K562 (cell line): ENCODE data around the gene KCNH2. TPM values are rescaled to one million over a fixed set of nuclear protein-coding genes. Genes with fewer than 3 reads are reported as not detected.

Experiments
- CTCF ChIP-seq, 3 experiments: IDR thresholded peaks in 2 of 3; conservative IDR thresholded peaks in 1 of 3; 2 replicates each; pipeline ENCODE4 v1.5.1; 2011 to 2012; ENCODE audit warnings: low read length in 3 of 3, mild to moderate bottlenecking in 3 of 3, control low read depth in 2 of 3, improper control_type of control experiment in 1 of 3, inconsistent platforms in 1 of 3, low read depth in 1 of 3, mixed read lengths in 1 of 3, moderate library complexity in 1 of 3; ENCODE audit not compliant: insufficient read depth in 2 of 3
- RAD21 ChIP-seq, 2 experiments: fragments of 250-450 bp in 1 of 2; fragments of 450-650 bp in 1 of 2; sonication (Bioruptor Pico) in 1 of 2; formaldehyde crosslinking in 1 of 2; IDR thresholded peaks in 1 of 2; conservative IDR thresholded peaks in 1 of 2; 2 replicates each; pipeline versions ENCODE4 v1.4.0 to v1.8.0; 2020 to 2022; ENCODE audit warnings: mild to moderate bottlenecking in 2 of 2, moderate library complexity in 1 of 2
- polyA plus RNA-seq, 8 experiments: library from polyadenylated mRNA; depleted of rRNA in 4 of 8; stranded (reverse) in 5 of 8; unstranded in 3 of 8; fragments of >200 nt; fragmentation: Nextera tagmentation in 2 of 8; fragmentation: Illumina TruSeq in 1 of 8; extraction: Ambion mirVana in 2 of 8; extraction: Trizol in 1 of 8; gene quantifications; 2 replicates each; pipeline versions ENCODE4 v1.2.1 to v1.2.3, GENCODE V29; 2011 to 2014; ENCODE audit warnings: inconsistent platforms in 1 of 8, missing spikeins in 1 of 8
- total RNA-seq, 7 experiments: library from RNA; depleted of rRNA in 6 of 7; stranded (reverse); fragments of >200 nt in 6 of 7; fragmentation: Illumina TruSeq in 2 of 7; extraction: Trizol in 2 of 7; gene quantifications; 2 replicates each; pipeline versions ENCODE4 v1.2.1 to v1.2.3, GENCODE V29; 2011 to 2021; ENCODE audit warnings: low replicate concordance in 1 of 7
- TF ChIP-seq, protein P1 (sequence below): fragments of 450-650 bp; IDR thresholded peaks from 2 replicates; pipeline ENCODE4 v1.6.1; 2017; ENCODE audit warnings: antibody characterized with exemption, mild to moderate bottlenecking

The KCNH2 gene
- total and polyA plus RNA-seq, 9 of the 15 experiments (the other 6 are each of a cell fraction or from before 2014, with no cell fraction given), result 18.1 to 368 (median 218) TPM

GRCh38 chr7:150980663-150981062 lies 2.5 kb upstream of the KCNH2 start (continued):
- TF ChIP-seq, protein P1, sequence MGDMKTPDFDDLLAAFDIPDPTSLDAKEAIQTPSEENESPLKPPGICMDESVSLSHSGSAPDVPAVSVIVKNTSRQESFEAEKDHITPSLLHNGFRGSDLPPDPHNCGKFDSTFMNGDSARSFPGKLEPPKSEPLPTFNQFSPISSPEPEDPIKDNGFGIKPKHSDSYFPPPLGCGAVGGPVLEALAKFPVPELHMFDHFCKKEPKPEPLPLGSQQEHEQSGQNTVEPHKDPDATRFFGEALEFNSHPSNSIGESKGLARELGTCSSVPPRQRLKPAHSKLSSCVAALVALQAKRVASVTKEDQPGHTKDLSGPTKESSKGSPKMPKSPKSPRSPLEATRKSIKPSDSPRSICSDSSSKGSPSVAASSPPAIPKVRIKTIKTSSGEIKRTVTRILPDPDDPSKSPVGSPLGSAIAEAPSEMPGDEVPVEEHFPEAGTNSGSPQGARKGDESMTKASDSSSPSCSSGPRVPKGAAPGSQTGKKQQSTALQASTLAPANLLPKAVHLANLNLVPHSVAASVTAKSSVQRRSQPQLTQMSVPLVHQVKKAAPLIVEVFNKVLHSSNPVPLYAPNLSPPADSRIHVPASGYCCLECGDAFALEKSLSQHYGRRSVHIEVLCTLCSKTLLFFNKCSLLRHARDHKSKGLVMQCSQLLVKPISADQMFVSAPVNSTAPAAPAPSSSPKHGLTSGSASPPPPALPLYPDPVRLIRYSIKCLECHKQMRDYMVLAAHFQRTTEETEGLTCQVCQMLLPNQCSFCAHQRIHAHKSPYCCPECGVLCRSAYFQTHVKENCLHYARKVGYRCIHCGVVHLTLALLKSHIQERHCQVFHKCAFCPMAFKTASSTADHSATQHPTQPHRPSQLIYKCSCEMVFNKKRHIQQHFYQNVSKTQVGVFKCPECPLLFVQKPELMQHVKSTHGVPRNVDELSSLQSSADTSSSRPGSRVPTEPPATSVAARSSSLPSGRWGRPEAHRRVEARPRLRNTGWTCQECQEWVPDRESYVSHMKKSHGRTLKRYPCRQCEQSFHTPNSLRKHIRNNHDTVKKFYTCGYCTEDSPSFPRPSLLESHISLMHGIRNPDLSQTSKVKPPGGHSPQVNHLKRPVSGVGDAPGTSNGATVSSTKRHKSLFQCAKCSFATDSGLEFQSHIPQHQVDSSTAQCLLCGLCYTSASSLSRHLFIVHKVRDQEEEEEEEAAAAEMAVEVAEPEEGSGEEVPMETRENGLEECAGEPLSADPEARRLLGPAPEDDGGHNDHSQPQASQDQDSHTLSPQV, result no peak
- TF ChIP-seq CTCF (IDR thresholded peaks at IDR 0.05 in 2 of 3, conservative IDR thresholded peaks at IDR 0.05 in 1 of 3; ENCODE audit: insufficient read depth in 2 of 3, low read depth in 1 of 3, low read length in 3 of 3) (peak in 2 of 3 experiments; percentile 24 to 39; a peak in 2 of 6 replicates), RAD21 (CRISPR knock-in tag; conservative IDR thresholded peaks at IDR 0.05 in 1 of 2, IDR thresholded peaks at IDR 0.05 in 1 of 2) (peak; percentile 21 to 51; a peak in 3 of 4 replicates)
